Neural cell (in vitro differentiated cells): ENCODE measurements around the gene GPSM1. TPM values are rescaled to one million over a fixed set of nuclear protein-coding genes. Genes with fewer than 3 reads are reported as not detected.

ENCODE experiments used
- H2AFZ ChIP-seq: fragments of 200-600, 300-800 bp; sonication (generic), shearing (Covaris generic); 2 replicates; pipeline ENCODE4 v1.6.0; 2014; ENCODE audit warnings: low read depth, mild to moderate bottlenecking, antibody characterized with exemption, low read length, moderate library complexity
- H3F3A ChIP-seq: fragments of 200-600 bp; shearing (Covaris generic); 2 replicates; pipeline ENCODE4 v1.6.1; 2016; ENCODE audit warnings: mild to moderate bottlenecking, moderate library complexity, mixed read lengths, antibody characterized with exemption, low read length; ENCODE audit not compliant: insufficient read depth, poor library complexity, severe bottlenecking
- H3K27ac ChIP-seq: fragments of 200-600, 300-800 bp; sonication (generic), shearing (Covaris generic); 2 replicates; pipeline ENCODE4 v1.5.1; 2014; ENCODE audit warnings: mild to moderate bottlenecking, low read length, moderate library complexity
- H3K27me3 ChIP-seq: fragments of 300-800, 200-600 bp; sonication (generic), shearing (Covaris generic); 2 replicates; pipeline ENCODE4 v1.6.0; 2014; ENCODE audit warnings: mild to moderate bottlenecking, low read depth, low read length, moderate library complexity; ENCODE audit not compliant: insufficient read depth
- H3K36me3 ChIP-seq: fragments of 300-800, 200-600 bp; sonication (generic), shearing (Covaris generic); 2 replicates; pipeline ENCODE4 v1.5.1; 2014; ENCODE audit warnings: mild to moderate bottlenecking, antibody characterized with exemption, low read length, moderate library complexity; ENCODE audit not compliant: insufficient read depth
- H3K4me2 ChIP-seq: fragments of 300-800, 200-600 bp; sonication (generic), shearing (Covaris generic); 2 replicates; pipeline ENCODE4 v1.6.0; 2014; ENCODE audit warnings: mild to moderate bottlenecking, low read length
- H3K4me3 ChIP-seq: fragments of 300-800, 200-600 bp; sonication (generic), shearing (Covaris generic); 2 replicates; pipeline ENCODE4 v1.5.1; 2014; ENCODE audit warnings: mild to moderate bottlenecking, low read length, moderate library complexity
- H3K79me2 ChIP-seq: fragments of 200-600 bp; shearing (Covaris generic); replicated peaks from 2 replicates; pipeline ENCODE4 v1.6.0; 2014; ENCODE audit warnings: mild to moderate bottlenecking, low read length, moderate library complexity; ENCODE audit not compliant: insufficient read depth
- H3K9ac ChIP-seq: fragments of 300-800, 200-600 bp; sonication (generic), shearing (Covaris generic); 2 replicates; pipeline ENCODE4 v1.6.1; 2016; ENCODE audit warnings: mild to moderate bottlenecking, low read length, mixed read lengths
- H3K9me2 ChIP-seq: fragments of 200-600 bp; shearing (Covaris generic); 2 replicates; pipeline ENCODE4 v1.6.1; 2016; ENCODE audit warnings: mild to moderate bottlenecking, low read length, mixed read lengths; ENCODE audit not compliant: insufficient read depth
- H3K9me3 ChIP-seq: fragments of 200-600, 300-800 bp; sonication (generic), shearing (Covaris generic); 2 replicates; pipeline ENCODE4 v1.6.1; 2016; ENCODE audit warnings: mild to moderate bottlenecking, mixed run types, low read length, moderate library complexity, mixed read lengths
- H4K20me1 ChIP-seq: fragments of 200-600 bp; shearing (Covaris generic); 2 replicates; pipeline ENCODE4 v1.6.1; 2016; ENCODE audit warnings: mild to moderate bottlenecking, mixed run types; ENCODE audit not compliant: insufficient read depth
- EP300 ChIP-seq: fragments of 450-650 bp; conservative IDR thresholded peaks from 2 replicates; pipeline ENCODE4 v1.6.1; 2014; ENCODE audit warnings: antibody characterized with exemption, mild to moderate bottlenecking, moderate library complexity; ENCODE audit not compliant: poor library complexity, severe bottlenecking
- EZH2 ChIP-seq: fragments of 200-600, 300-800 bp; shearing (Covaris generic), sonication (generic); IDR thresholded peaks from 2 replicates; pipeline ENCODE4 v1.6.1; 2014; ENCODE audit warnings: antibody characterized with exemption, low read length, borderline replicate concordance, mild to moderate bottlenecking; ENCODE audit not compliant: insufficient read depth, poor library complexity, severe bottlenecking
- MXI1 ChIP-seq: fragments of 450-650 bp; conservative IDR thresholded peaks from 2 replicates; pipeline ENCODE4 v1.6.1; 2014; ENCODE audit warnings: antibody characterized with exemption, mild to moderate bottlenecking; ENCODE audit not compliant: poor library complexity, severe bottlenecking
- POLR2AphosphoS5 ChIP-seq: IDR thresholded peaks from 2 replicates; pipeline ENCODE4 v1.6.1; 2012
- RAD21 ChIP-seq: fragments of 450-650 bp; conservative IDR thresholded peaks from 2 replicates; pipeline ENCODE4 v1.6.1; 2014; ENCODE audit warnings: antibody characterized with exemption, mild to moderate bottlenecking, moderate library complexity
- SMC3 ChIP-seq: fragments of 450-650 bp; conservative IDR thresholded peaks from 2 replicates; pipeline ENCODE4 v1.6.1; 2014; ENCODE audit warnings: antibody characterized with exemption, mild to moderate bottlenecking, moderate library complexity; ENCODE audit not compliant: poor library complexity
- TAF1 ChIP-seq: IDR thresholded peaks from 2 replicates; pipeline ENCODE4 v1.6.1; 2012; ENCODE audit warnings: low read depth
- polyA plus RNA-seq: library from polyadenylated mRNA; depleted of rRNA; stranded (reverse); fragments of >200 nt; gene quantifications from 2 replicates; pipeline ENCODE4 v1.2.3, GENCODE V29; 2014
- TF ChIP-seq, protein P1 (sequence below): fragments of 450-650 bp; IDR thresholded peaks from 2 replicates; pipeline ENCODE4 v1.5.1; 2014; ENCODE audit warnings: antibody characterized with exemption, mild to moderate bottlenecking, moderate library complexity; ENCODE audit not compliant: poor library complexity, severe bottlenecking
- TF ChIP-seq, protein P2 (sequence below): IDR thresholded peaks from 2 replicates; pipeline ENCODE4 v1.6.1; 2012; ENCODE audit warnings: borderline replicate concordance

The GPSM1 gene
- polyA plus RNA-seq, 1 donor from 2014 or later: 117 TPM

DNA sequence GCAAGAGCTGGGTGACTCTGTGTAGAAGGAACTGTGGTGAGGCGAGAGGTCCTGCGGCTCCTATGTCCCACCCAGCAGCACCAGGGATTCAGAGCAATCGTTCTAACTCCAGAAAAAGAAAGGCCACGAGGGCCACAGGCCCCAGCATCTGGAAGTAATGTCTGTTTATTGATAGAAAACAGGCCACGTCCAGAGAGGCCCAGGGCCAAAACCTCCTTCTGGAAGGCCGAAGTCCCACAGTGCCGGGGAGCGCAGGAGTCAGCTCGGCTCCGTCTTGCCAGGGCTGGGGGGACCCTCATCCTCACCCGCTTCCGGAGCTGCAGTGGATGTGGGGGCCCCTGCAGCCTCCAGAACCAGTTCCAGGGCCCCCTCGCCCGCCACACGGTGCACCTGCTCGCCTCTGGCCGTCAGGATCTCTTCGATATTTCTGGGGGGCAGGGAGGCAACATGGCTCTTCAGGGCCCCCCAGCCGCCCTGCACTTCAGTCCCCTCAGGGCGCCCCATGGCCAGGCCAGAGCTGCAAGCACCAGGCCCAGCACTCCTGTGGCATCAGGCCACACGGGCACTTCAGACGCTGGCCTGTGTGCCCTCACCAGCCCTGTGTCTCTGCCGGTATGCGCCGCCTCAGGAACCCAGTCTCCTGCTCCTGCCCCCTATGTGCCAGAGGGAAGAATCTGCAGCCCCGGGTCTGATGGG is 34.6 kb downstream of the GPSM1 start:
- Histone ChIP-seq H3F3A (no peaks in the 10 kb centered on the region), H3K27ac (no peak overlapping the region), H4K20me1 (no peaks in the 10 kb centered on the region), H3K36me3 (no peaks in the 10 kb centered on the region), H3K9me3 (no peaks in the 10 kb centered on the region), H3K79me2 (no peaks in the 10 kb centered on the region), H3K9me2 (no peaks in the 10 kb centered on the region), H3K9ac (no peak overlapping the region), H3K27me3 (no peaks in the 10 kb centered on the region), H3K4me2 (no peak overlapping the region), H3K4me3 (no peak overlapping the region), H2AFZ (no peak overlapping the region)
- TF ChIP-seq EP300 (no peak), RAD21 (no peak), POLR2AphosphoS5 (no peak)

DNA sequence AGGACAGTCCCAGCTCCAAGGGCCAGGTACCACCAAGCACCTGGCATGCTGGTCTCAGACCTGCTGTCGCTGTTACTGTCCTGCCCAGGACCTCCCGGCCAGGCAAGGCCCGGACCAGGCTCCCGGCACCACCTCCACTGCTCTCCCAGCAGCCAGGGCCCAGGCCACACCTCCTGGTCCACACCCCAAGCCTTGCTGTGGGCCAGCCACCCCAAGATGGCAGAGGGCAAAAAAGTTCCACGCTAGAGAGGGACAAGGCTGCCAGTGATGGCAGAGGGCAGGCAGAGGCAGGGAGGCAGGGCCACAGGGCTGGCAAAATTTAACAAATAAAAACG is 35.1 kb downstream of the GPSM1 start:
- no peak overlapping the region for H3K4me2 ChIP-seq
- H2AFZ ChIP-seq: no peak overlapping the region
- no peak overlapping the region for H3K27ac ChIP-seq
- no peaks in the 10 kb centered on the region for H3K9me3 ChIP-seq
- H3K9me2 ChIP-seq: no peaks in the 10 kb centered on the region
- H3K27me3 ChIP-seq: no peaks in the 10 kb centered on the region
- H3K79me2 ChIP-seq: no peaks in the 10 kb centered on the region
- H4K20me1 ChIP-seq: no peaks in the 10 kb centered on the region
- no peaks in the 10 kb centered on the region for H3F3A ChIP-seq
- TF ChIP-seq, protein P1, sequence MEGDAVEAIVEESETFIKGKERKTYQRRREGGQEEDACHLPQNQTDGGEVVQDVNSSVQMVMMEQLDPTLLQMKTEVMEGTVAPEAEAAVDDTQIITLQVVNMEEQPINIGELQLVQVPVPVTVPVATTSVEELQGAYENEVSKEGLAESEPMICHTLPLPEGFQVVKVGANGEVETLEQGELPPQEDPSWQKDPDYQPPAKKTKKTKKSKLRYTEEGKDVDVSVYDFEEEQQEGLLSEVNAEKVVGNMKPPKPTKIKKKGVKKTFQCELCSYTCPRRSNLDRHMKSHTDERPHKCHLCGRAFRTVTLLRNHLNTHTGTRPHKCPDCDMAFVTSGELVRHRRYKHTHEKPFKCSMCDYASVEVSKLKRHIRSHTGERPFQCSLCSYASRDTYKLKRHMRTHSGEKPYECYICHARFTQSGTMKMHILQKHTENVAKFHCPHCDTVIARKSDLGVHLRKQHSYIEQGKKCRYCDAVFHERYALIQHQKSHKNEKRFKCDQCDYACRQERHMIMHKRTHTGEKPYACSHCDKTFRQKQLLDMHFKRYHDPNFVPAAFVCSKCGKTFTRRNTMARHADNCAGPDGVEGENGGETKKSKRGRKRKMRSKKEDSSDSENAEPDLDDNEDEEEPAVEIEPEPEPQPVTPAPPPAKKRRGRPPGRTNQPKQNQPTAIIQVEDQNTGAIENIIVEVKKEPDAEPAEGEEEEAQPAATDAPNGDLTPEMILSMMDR: no peak
- TF ChIP-seq EZH2 (no peak), SMC3 (no peak), RAD21 (no peak), MXI1 (no peak), POLR2AphosphoS5 (no peak), TAF1 (no peak), EP300 (no peak)
- TF ChIP-seq, protein P2, sequence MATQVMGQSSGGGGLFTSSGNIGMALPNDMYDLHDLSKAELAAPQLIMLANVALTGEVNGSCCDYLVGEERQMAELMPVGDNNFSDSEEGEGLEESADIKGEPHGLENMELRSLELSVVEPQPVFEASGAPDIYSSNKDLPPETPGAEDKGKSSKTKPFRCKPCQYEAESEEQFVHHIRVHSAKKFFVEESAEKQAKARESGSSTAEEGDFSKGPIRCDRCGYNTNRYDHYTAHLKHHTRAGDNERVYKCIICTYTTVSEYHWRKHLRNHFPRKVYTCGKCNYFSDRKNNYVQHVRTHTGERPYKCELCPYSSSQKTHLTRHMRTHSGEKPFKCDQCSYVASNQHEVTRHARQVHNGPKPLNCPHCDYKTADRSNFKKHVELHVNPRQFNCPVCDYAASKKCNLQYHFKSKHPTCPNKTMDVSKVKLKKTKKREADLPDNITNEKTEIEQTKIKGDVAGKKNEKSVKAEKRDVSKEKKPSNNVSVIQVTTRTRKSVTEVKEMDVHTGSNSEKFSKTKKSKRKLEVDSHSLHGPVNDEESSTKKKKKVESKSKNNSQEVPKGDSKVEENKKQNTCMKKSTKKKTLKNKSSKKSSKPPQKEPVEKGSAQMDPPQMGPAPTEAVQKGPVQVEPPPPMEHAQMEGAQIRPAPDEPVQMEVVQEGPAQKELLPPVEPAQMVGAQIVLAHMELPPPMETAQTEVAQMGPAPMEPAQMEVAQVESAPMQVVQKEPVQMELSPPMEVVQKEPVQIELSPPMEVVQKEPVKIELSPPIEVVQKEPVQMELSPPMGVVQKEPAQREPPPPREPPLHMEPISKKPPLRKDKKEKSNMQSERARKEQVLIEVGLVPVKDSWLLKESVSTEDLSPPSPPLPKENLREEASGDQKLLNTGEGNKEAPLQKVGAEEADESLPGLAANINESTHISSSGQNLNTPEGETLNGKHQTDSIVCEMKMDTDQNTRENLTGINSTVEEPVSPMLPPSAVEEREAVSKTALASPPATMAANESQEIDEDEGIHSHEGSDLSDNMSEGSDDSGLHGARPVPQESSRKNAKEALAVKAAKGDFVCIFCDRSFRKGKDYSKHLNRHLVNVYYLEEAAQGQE: no peak
- no peaks in the 10 kb centered on the region for H3K36me3 ChIP-seq
- peak overlapping the region; percentile 75 for H3K4me3 ChIP-seq
- no peak overlapping the region for H3K9ac ChIP-seq
